NT2/D1 (cell line): ENCODE measurements around the gene NCS1.

Source experiments
- SUZ12 ChIP-seq: IDR thresholded peaks from 2 replicates; pipeline ENCODE4 v1.6.1; 2011; ENCODE audit not compliant: insufficient read length, insufficient read depth; ENCODE audit errors: extremely low read depth
- YY1 ChIP-seq: IDR thresholded peaks from 2 replicates; pipeline ENCODE4 v1.6.1; 2011; ENCODE audit not compliant: insufficient read length, insufficient read depth
- ZNF274 ChIP-seq: IDR thresholded peaks from 2 replicates; pipeline ENCODE4 v1.6.1; 2011; ENCODE audit warnings: mild to moderate bottlenecking, low read depth, low read length

DNA sequence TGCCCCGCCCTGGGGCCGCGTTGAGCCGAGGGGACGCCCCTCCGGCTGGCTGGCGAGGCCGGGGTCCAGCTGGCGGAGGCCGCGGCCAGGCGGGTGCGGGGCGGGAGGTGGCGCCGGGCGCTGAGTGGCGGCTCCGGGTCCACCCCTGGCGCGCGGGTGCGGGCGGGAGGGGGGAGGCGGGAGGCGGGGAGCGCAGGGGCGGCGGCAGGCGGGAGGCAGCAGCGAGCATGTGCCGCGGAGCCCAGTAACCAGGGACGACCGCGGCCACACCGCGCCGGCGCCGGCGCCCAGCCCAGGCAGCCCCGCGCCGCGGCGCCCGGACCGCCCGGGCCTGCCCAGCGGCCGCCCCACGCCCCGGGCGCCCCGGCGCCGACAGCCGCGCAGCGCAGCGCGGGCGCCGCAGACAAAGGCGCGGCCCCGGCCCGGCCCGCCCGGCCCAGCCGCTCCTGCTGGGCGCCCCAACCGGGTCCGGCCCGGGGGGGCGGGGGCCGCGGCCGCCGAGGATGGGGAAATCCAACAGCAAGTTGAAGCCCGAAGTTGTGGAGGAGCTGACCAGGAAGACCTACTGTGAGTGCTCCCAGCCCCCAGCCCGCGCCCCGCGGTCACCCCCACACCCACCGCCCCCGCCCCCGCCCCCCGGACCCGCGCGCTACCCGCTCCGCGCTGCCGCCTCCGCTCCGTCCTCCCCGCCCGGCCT lies at the start of gene NCS1:
- TF ChIP-seq YY1 (no peak), SUZ12 (no peak), ZNF274 (no peak)
